HepG2 (cell line): Measurements from ENCODE around the gene PSD4. TPM values are rescaled to one million over a fixed set of nuclear protein-coding genes. Genes with fewer than 3 reads are reported as not detected.

Experiments used
- ATAC-seq: fragments of 200-7000 bp; cut with Tn5 transposase; 3 replicates; pipeline ENCODE4 v1.9.1; 2020; ENCODE audit warnings: mild to moderate bottlenecking, moderate library complexity
- BruUV-seq: library from RNA; stranded (reverse); fragments of 400-500 nt; replicated peaks from 2 replicates; lab custom pipeline; 2021; lab: Mats Ljungman, UMichigan
- CTCF ChIA-PET: fragments of 300-600 bp; formaldehyde crosslinking; extraction: SDS; loops from one replicate; lab custom pipeline; 2021; ENCODE audit warnings: low total read pairs, inconsistent platforms, low intra/inter-chr PET ratio; lab: Yijun Ruan, JAX
- POLR2A ChIA-PET: fragments of 350-600 bp; sonication (Branson Sonifier 250); formaldehyde crosslinking; loops from one replicate; lab custom pipeline; 2020; ENCODE audit warnings: antibody characterized with exemption, inconsistent platforms; lab: Yijun Ruan, JAX
- DNase-seq: peaks from one replicate; pipeline ENCODE4 v3.0.0-alpha.2; 2015; ENCODE audit warnings: low spot score
- FAIRE-seq: peaks from 3 replicates; lab custom pipeline; 2011; peaks lifted over from hg19 to GRCh38; lab: Jason Lieb, UNC
- H2AFZ ChIP-seq: one replicate; pipeline ENCODE4 v1.6.1; 2011; ENCODE audit warnings: low read length, inconsistent platforms
- H3K27ac ChIP-seq: fragments of 300-600 bp; 3 replicates; pipeline ENCODE4 v1.8.0; 2011; ENCODE audit warnings: mixed run types, mild to moderate bottlenecking, mixed read lengths, low read length, inconsistent platforms; ENCODE audit not compliant: insufficient read depth; ENCODE audit errors: extremely low read length
- H3K27me3 ChIP-seq, 2 experiments: fragments of 200-600 bp in 1 of 2; 2 replicates in 1 of 2; 3 replicates in 1 of 2; pipeline versions ENCODE4 v1.6.0 to v1.8.0; 2011; ENCODE audit warnings: low read length in 2 of 2, mild to moderate bottlenecking in 2 of 2, moderate library complexity in 2 of 2, inconsistent platforms in 1 of 2; ENCODE audit not compliant: insufficient read depth in 2 of 2, control insufficient read depth in 1 of 2
- H3K36me3 ChIP-seq, 2 experiments: fragments of 200-600 bp in 1 of 2; replicated peaks in 1 of 2; 2 replicates in 1 of 2; 3 replicates in 1 of 2; pipeline versions ENCODE4 v1.5.1 to v1.8.0; 2011; ENCODE audit warnings: low read length in 2 of 2, inconsistent platforms in 1 of 2; ENCODE audit not compliant: insufficient read depth in 2 of 2, control insufficient read depth in 1 of 2
- H3K4me1 ChIP-seq: 2 replicates; pipeline ENCODE4 v1.5.1; 2012; ENCODE audit warnings: low read length, inconsistent platforms; ENCODE audit not compliant: insufficient read depth
- H3K4me2 ChIP-seq: 2 replicates; pipeline ENCODE4 v1.6.0; 2011; ENCODE audit warnings: low read depth, low read length, inconsistent platforms
- H3K4me3 ChIP-seq, 3 experiments: fragments of 200-600 bp in 1 of 3; sonication (generic), shearing (Covaris generic) in 1 of 3; replicated peaks in 1 of 3; 2 replicates each; pipeline ENCODE4 v1.5.1; 2011 to 2016; ENCODE audit warnings: low read length in 3 of 3, inconsistent platforms in 2 of 3, low read depth in 2 of 3, mild to moderate bottlenecking in 2 of 3, control low read depth in 1 of 3, mixed read lengths in 1 of 3; ENCODE audit not compliant: insufficient read depth in 1 of 3
- H3K79me2 ChIP-seq: one replicate; pipeline ENCODE4 v1.6.1; 2011; ENCODE audit warnings: low read length, inconsistent platforms; ENCODE audit not compliant: insufficient read depth
- H3K9ac ChIP-seq: 2 replicates; pipeline ENCODE4 v1.6.0; 2011; ENCODE audit warnings: mild to moderate bottlenecking, low read depth, low read length, inconsistent platforms; ENCODE audit not compliant: insufficient read depth
- H3K9me3 ChIP-seq: 2 replicates; pipeline ENCODE4 v1.5.1; 2012; ENCODE audit warnings: mild to moderate bottlenecking, low read length
- H4K20me1 ChIP-seq: 2 replicates; pipeline ENCODE4 v1.6.0; 2011; ENCODE audit warnings: inconsistent platforms, mild to moderate bottlenecking, low read length, moderate library complexity; ENCODE audit not compliant: insufficient read depth
- CENPX ChIP-seq: sonication (generic); formaldehyde crosslinking; IDR thresholded peaks from 2 replicates; pipeline ENCODE4 v1.9.0; 2021; ENCODE audit warnings: mild to moderate bottlenecking, missing genetic modification reagents, moderate library complexity
- FOXC1 ChIP-seq: sonication (generic); formaldehyde crosslinking; IDR thresholded peaks from 2 replicates; pipeline ENCODE4 v1.8.0; 2022; ENCODE audit warnings: mild to moderate bottlenecking, missing genetic modification reagents, borderline replicate concordance
- KAT8 ChIP-seq: IDR thresholded peaks from 2 replicates; pipeline ENCODE4 v1.6.1; 2016; ENCODE audit warnings: missing genetic modification reagents, missing compliant biosample characterization
- KLF13 ChIP-seq: sonication (generic); formaldehyde crosslinking; IDR thresholded peaks from 2 replicates; pipeline ENCODE4 v1.4.0; 2020; ENCODE audit warnings: mild to moderate bottlenecking, missing genetic modification reagents
- LBX2 ChIP-seq: sonication (generic); formaldehyde crosslinking; IDR thresholded peaks from 2 replicates; pipeline ENCODE4 v1.5.0; 2020; ENCODE audit warnings: missing genetic modification reagents, mild to moderate bottlenecking, borderline replicate concordance
- MXD4 ChIP-seq: IDR thresholded peaks from 2 replicates; pipeline ENCODE4 v1.6.1; 2016; ENCODE audit warnings: mild to moderate bottlenecking, missing biosample characterization, missing genetic modification reagents
- MYNN ChIP-seq: sonication (generic); formaldehyde crosslinking; IDR thresholded peaks from 2 replicates; pipeline ENCODE4 v1.4.0; 2020; ENCODE audit warnings: mild to moderate bottlenecking, low read depth, missing genetic modification reagents
- NONO ChIP-seq, 2 experiments: fragments of 450-650 bp in 1 of 2; sonication (generic) in 1 of 2; formaldehyde crosslinking in 1 of 2; IDR thresholded peaks in 1 of 2; conservative IDR thresholded peaks in 1 of 2; 2 replicates each; pipeline versions ENCODE4 v1.6.1 to v1.8.0; 2017 to 2022; ENCODE audit warnings: mild to moderate bottlenecking in 1 of 2, missing genetic modification reagents in 1 of 2, moderate library complexity in 1 of 2
- NR3C1 ChIP-seq: sonication (generic); formaldehyde crosslinking; IDR thresholded peaks from 2 replicates; pipeline ENCODE4 v1.4.0; 2020; ENCODE audit warnings: missing genetic modification reagents
- RBM22 ChIP-seq: fragments of 200-400 bp; formaldehyde crosslinking; optimal IDR thresholded peaks from 2 replicates; pipeline ENCODE3; 2017; ENCODE audit warnings: mild to moderate bottlenecking, low read length, moderate library complexity
- SNRNP70 ChIP-seq: fragments of 200-400 bp; formaldehyde crosslinking; IDR thresholded peaks from 2 replicates; pipeline ENCODE4 v1.6.1; 2017; ENCODE audit warnings: mild to moderate bottlenecking, low read depth, low read length, moderate library complexity
- ZNF615 ChIP-seq: sonication (generic); formaldehyde crosslinking; IDR thresholded peaks from 2 replicates; pipeline ENCODE4 v1.5.0; 2020; ENCODE audit warnings: mild to moderate bottlenecking, missing genetic modification reagents, borderline replicate concordance
- WGBS: methylation state at CpG from one replicate; pipeline ENCODE4 v1.1.6; 2017; ENCODE audit warnings: low lambda C conversion rate; 5-methylcytosine and 5-hydroxymethylcytosine counted together
- in situ Hi-C: cut with HindIII; loops from 2 replicates; pipeline ENCODE4 v1.10.0; 2017; ENCODE audit warnings: low pct_unique_long_range_greater_than_20kb; ENCODE audit not compliant: extremely low pct_ligation_motif_present
- intact Hi-C: fragments of 100-400 bp; cut with micrococcal nuclease; formaldehyde crosslinking; loops from one replicate; pipeline ENCODE4 v1.10.0; 2022; ENCODE audit not compliant: unreplicated experiment
- polyA plus RNA-seq, 8 experiments: library from polyadenylated mRNA; depleted of rRNA in 3 of 8; stranded (reverse) in 7 of 8; unstranded in 1 of 8; fragments of >200 nt; fragmentation: Illumina TruSeq in 4 of 8; extraction: Trizol in 4 of 8; gene quantifications; 2 replicates each; pipeline versions ENCODE4 v1.2.1 to v1.2.3, GENCODE V29; 2011 to 2016; ENCODE audit warnings: low read depth in 4 of 8, missing spikeins in 1 of 8, mixed read lengths in 1 of 8; ENCODE audit not compliant: insufficient read depth in 1 of 8
- total RNA-seq, 5 experiments: library from RNA; depleted of rRNA; stranded (reverse); fragments of >200 nt; fragmentation: Illumina TruSeq; extraction: Trizol; gene quantifications; 2 replicates each; pipeline ENCODE4 v1.2.3, GENCODE V29; 2016; ENCODE audit warnings: low read depth in 1 of 5
- TF ChIP-seq, protein P1 (sequence below): sonication (generic); formaldehyde crosslinking; IDR thresholded peaks from 2 replicates; pipeline ENCODE4 v1.5.0; 2020; ENCODE audit warnings: missing genetic modification reagents

Gene PSD4
- total and polyA plus RNA-seq, 2 of the 13 experiments (the other 11 are each of a cell fraction or from before 2014, with no cell fraction given): 5.8 to 9.4 TPM

- TF ChIP-seq LBX2 (CRISPR knock-in tag) (no peak), FOXC1 (no peak), NR3C1 (no peak)
Observed at GRCh38 chr2:113246606-113247005, 72.8 kb downstream of the PSD4 start (continued).

DNA sequence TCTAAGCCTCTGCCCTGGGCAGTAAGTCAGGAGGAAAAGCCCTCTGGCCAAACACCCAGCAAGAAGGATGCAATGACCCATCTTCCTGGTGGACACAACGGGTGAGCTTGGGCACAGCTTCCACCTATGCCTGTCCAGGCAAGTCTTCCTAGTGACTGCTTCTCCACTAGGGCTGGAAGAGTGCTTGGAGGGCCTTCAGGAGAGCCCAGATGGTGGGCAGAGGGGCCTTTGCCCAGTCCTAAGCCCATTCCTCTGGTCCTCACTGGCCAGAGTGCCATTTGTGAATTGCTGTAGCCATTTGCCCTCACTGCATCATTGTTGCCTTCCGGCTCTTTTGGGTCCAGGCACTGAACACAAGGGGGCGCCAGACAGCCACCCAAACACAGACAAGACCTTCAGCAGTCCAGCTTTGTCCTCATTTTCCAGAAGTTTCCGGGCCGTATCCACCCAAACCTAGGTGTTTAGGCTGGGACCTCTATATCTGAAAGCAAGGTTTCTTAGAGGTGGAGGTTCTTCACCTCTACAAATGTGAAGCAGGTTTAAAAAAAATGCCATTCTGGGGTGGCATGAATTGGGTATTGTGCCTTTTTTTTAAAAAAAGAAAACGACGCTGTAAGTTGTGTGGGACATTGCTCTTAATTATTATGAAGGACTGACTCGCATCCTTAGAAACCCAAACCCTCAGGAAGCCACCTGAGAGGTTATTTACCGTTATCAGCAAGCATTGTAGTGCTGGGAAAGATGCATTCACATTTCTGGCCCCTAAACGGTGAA, 75.4 kb downstream of the PSD4 start:
- Histone ChIP-seq H3K4me1 (peaks cover 44% of the 10 kb centered on the region), H3K27me3 (no peaks in the 10 kb centered on the region; a peak in 1 of 5 replicates), H3K9ac (no peak overlapping the region), H3K4me2 (0 out of 2 replicates have a peak overlapping the region, but pooled peaks have one; percentile 8), H3K9me3 (no peaks in the 10 kb centered on the region), H3K79me2 (no peaks in the 10 kb centered on the region), H3K4me3 (no peak overlapping the region), H3K36me3 (no peaks in the 10 kb centered on the region), H2AFZ (no peak overlapping the region), H4K20me1 (no peaks in the 10 kb centered on the region), H3K27ac (no peak overlapping the region)
- intact Hi-C loops: loop anchor here (1.0 to 2.0 kb wide), 4 partner anchors 45 to 142 kb away; no protein-coding TSS in a partner anchor
- in situ Hi-C loops: loop anchor here (5.0 kb wide), 1 partner anchor 42 kb away; no protein-coding TSS in a partner anchor
- ATAC-seq (peak; percentile 82), FAIRE-seq (peak; percentile 74), DNase-seq (peak; percentile 72)
- POLR2A ChIA-PET: interaction anchor here (0.6 to 1.6 kb wide), 2 partner anchors 27 to 121 kb away, joined by 3 to 4 read pairs; no protein-coding TSS in a partner anchor
- no TSS peak for BruUV-seq
- WGBS: 39% methylated on average over 10 of the region's 10 CpGs
- CTCF ChIA-PET: interaction anchor here (0.8 to 4.2 kb wide), 7 partner anchors 45 to 141 kb away, joined by 3 to 66 read pairs (median 6); no protein-coding TSS in a partner anchor
- no peak for TF ChIP-seq KLF13 (CRISPR knock-in tag)
- TF ChIP-seq SNRNP70: no peak
- no peak for TF ChIP-seq RBM22
- TF ChIP-seq, protein P1, sequence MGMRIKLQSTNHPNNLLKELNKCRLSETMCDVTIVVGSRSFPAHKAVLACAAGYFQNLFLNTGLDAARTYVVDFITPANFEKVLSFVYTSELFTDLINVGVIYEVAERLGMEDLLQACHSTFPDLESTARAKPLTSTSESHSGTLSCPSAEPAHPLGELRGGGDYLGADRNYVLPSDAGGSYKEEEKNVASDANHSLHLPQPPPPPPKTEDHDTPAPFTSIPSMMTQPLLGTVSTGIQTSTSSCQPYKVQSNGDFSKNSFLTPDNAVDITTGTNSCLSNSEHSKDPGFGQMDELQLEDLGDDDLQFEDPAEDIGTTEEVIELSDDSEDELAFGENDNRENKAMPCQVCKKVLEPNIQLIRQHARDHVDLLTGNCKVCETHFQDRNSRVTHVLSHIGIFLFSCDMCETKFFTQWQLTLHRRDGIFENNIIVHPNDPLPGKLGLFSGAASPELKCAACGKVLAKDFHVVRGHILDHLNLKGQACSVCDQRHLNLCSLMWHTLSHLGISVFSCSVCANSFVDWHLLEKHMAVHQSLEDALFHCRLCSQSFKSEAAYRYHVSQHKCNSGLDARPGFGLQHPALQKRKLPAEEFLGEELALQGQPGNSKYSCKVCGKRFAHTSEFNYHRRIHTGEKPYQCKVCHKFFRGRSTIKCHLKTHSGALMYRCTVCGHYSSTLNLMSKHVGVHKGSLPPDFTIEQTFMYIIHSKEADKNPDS (CRISPR knock-in tag): no peak
- TF ChIP-seq MYNN (CRISPR knock-in tag): no peak
- TF ChIP-seq ZNF615: no peak
- no peak for TF ChIP-seq NONO (IDR thresholded peaks at IDR 0.05)
- TF ChIP-seq NONO (CRISPR knock-in tag; conservative IDR thresholded peaks at IDR 0.05): no peak
- 0 out of 2 replicates have a peak, but pooled peaks have one; percentile 37 for TF ChIP-seq KAT8
- TF ChIP-seq MXD4 (CRISPR knock-in tag): no peak
- no peak for TF ChIP-seq CENPX (CRISPR knock-in tag)
